Measurements from ENCODE around the gene SLC9A5.

The SLC9A5 gene

GRCh38 chr16:67238806-67239470 lies 9.8 kb upstream of the SLC9A5 start:
- DNase-seq, result no peak

- DNase-seq, result no peak
Measured at GRCh38 chr16:67240506-67240905, 8.3 kb upstream of the SLC9A5 start.

- no peak for DNase-seq
Measured at GRCh38 chr16:67241008-67241900, 7.5 kb upstream of the SLC9A5 start.

GRCh38 chr16:67242138-67242730 lies 6.5 kb upstream of the SLC9A5 start:
- no peak for DNase-seq

- DNase-seq, result no peak
Measured at GRCh38 chr16:67243481-67243880, 5.3 kb upstream of the SLC9A5 start.

GRCh38 chr16:67244387-67245185 lies 4.2 kb upstream of the SLC9A5 start:
- DNase-seq, result no peak

- DNase-seq, result no peak
Measured at GRCh38 chr16:67245186-67245585, 3.6 kb upstream of the SLC9A5 start.

- DNase-seq, result no peak
Measured at GRCh38 chr16:67245674-67246080, 3.1 kb upstream of the SLC9A5 start.

- DNase-seq, result no peak
Measured at GRCh38 chr16:67246081-67246755, 2.6 kb upstream of the SLC9A5 start.

GRCh38 chr16:67246756-67247191 lies 2.0 kb upstream of the SLC9A5 start:
- peak; percentile 45 for DNase-seq

GRCh38 chr16:67247192-67248072 lies 1.3 kb upstream of the SLC9A5 start, which contains the start of gene FHOD1:
Gene FHOD1 (minus strand): TSS chr16:67247481. CDS start chr16:67247410, 71 bp downstream.
- DNase-seq, result peak; percentile 55

- DNase-seq, result no peak
Measured at GRCh38 chr16:67248073-67248400, 742 bp upstream of the SLC9A5 start.

GRCh38 chr16:67249178-67250044 lies 632 bp downstream of the SLC9A5 start:
- DNase-seq, result no peak

GRCh38 chr16:67250045-67250327 lies 1.2 kb downstream of the SLC9A5 start:
- no peak for DNase-seq

- DNase-seq, result no peak
Measured at GRCh38 chr16:67252609-67253497, 4.1 kb downstream of the SLC9A5 start.

- DNase-seq, result no peak
Measured at GRCh38 chr16:67254801-67255552, 6.2 kb downstream of the SLC9A5 start.

- no peak for DNase-seq
Measured at GRCh38 chr16:67255553-67256221, 6.9 kb downstream of the SLC9A5 start.

- no peak for DNase-seq
Measured at GRCh38 chr16:67256701-67257230, 8.0 kb downstream of the SLC9A5 start.

Data from NCI-H2107 (cell line).